Fibroblast of the aortic adventitia (primary cell): ENCODE results near the gene TMA16. TPM values are rescaled to one million over a fixed set of nuclear protein-coding genes. Genes with fewer than 3 reads are reported as not detected.

Experiments
- DNase-seq: peaks from one replicate; pipeline ENCODE4 v3.0.0-alpha.2; 2010; ENCODE audit warnings: low read depth
- H3K4me3 ChIP-seq: 2 replicates; pipeline ENCODE4 v1.5.1; 2011; ENCODE audit warnings: low read depth, mild to moderate bottlenecking, control low read depth, low read length, moderate library complexity
- CTCF ChIP-seq: IDR thresholded peaks from 2 replicates; pipeline ENCODE4 v1.5.1; 2011; ENCODE audit warnings: mild to moderate bottlenecking, low read length, control low read depth, inconsistent platforms; ENCODE audit not compliant: insufficient read depth
- total RNA-seq: library from RNA; depleted of rRNA; stranded (reverse); fragments of >200 nt; gene quantifications from 2 replicates; pipeline ENCODE4 v1.2.3, GENCODE V29; 2012; ENCODE audit warnings: low replicate concordance

The TMA16 gene
- total RNA-seq, 1 donor = 40.2 TPM

GRCh38 chr4:163558539-163559044 lies 64.1 kb downstream of the TMA16 start:
- H3K4me3 ChIP-seq = no peak overlapping the region
- DNase-seq = no peak
- no peak for TF ChIP-seq CTCF

GRCh38 chr4:163562496-163562895 lies 68.0 kb downstream of the TMA16 start:
- no peak for TF ChIP-seq CTCF
- no peak for DNase-seq
- H3K4me3 ChIP-seq = no peak overlapping the region

GRCh38 chr4:163563592-163563991 lies 69.1 kb downstream of the TMA16 start:
- no peak for DNase-seq
- TF ChIP-seq CTCF = no peak
- H3K4me3 ChIP-seq = no peak overlapping the region

- no peak overlapping the region for H3K4me3 ChIP-seq
- DNase-seq = no peak
- no peak for TF ChIP-seq CTCF
These were observed 69.8 kb downstream of the TMA16 start for GRCh38 chr4:163564221-163564720.

GRCh38 chr4:163565226-163566135 lies 71.0 kb downstream of the TMA16 start:
- no peak for TF ChIP-seq CTCF
- H3K4me3 ChIP-seq = no peak overlapping the region
- no peak for DNase-seq

- no peak overlapping the region for H3K4me3 ChIP-seq
- no peak for DNase-seq
- no peak for TF ChIP-seq CTCF
These were observed 71.8 kb downstream of the TMA16 start for GRCh38 chr4:163566257-163566796.
